Measurements from ENCODE around the gene LSM12. TPM values are rescaled to one million over a fixed set of nuclear protein-coding genes. Genes with fewer than 3 reads are reported as not detected.
A peak's percentile ranks its signal among the peaks of the same experiment; 100 is the strongest.

The LSM12 gene
- total RNA-seq, 1 experiment from 2014 or later, result 128 TPM

GRCh38 chr17:44039829-44040635 is 26.4 kb downstream of the LSM12 start:
- H3K27ac Mint-ChIP-seq, result peak overlapping the region in 2 of 3 experiments; percentile 11 to 64; a peak in 3 of 7 replicates
- no peak overlapping the region for H3K4me2 ChIP-seq (ENCODE audit: insufficient read depth, insufficient read length, low read length)
- no peaks in the 10 kb centered on the region for H3K27me3 Mint-ChIP-seq (ENCODE audit: low read depth)

More at GRCh38 chr17:44039829-44040635, 26.4 kb downstream of the LSM12 start:
- Histone ChIP-seq H3K9me3 (ENCODE audit: control insufficient read depth, low read depth, low read length) (no peaks in the 10 kb centered on the region), H2AK5ac (ENCODE audit: insufficient read length, low read length) (no peak overlapping the region), H3K18ac (ENCODE audit: insufficient read length, low read depth, low read length) (no peak overlapping the region), H2BK20ac (ENCODE audit: low read depth, low read length, poor library complexity, severe bottlenecking) (no peak overlapping the region), H3K56ac (ENCODE audit: insufficient read length, low read depth, low read length) (no peak overlapping the region), H3K27ac (ENCODE audit: insufficient read length, low read depth, low read length) (no peak overlapping the region), H4K20me1 (ENCODE audit: control insufficient read depth, insufficient read depth, insufficient read length) (no peaks in the 10 kb centered on the region), H2BK12ac (ENCODE audit: insufficient read length, low read depth, low read length) (no peak overlapping the region), H3K79me2 (ENCODE audit: insufficient read depth, low read length) (peaks cover 9% of the 10 kb centered on the region; the same call in 1 of the 2 replicates), H2AFZ (ENCODE audit: low read length) (no peak overlapping the region), H3K79me1 (ENCODE audit: insufficient read depth, low read depth, low read length, poor library complexity, severe bottlenecking) (peaks cover 14% of the 10 kb centered on the region), H3K23ac (ENCODE audit: insufficient read length, low read depth, low read length) (no peak overlapping the region), H3K4ac (ENCODE audit: low read depth, low read length) (no peak overlapping the region), H4K5ac (ENCODE audit: insufficient read length, low read depth, low read length) (no peak overlapping the region), H2BK5ac (ENCODE audit: insufficient read length, low read length) (no peak overlapping the region), H2BK120ac (ENCODE audit: low read depth, low read length, poor library complexity, severe bottlenecking) (no peak overlapping the region), H3K27me3 (ENCODE audit: insufficient read depth, low read length) (no peaks in the 10 kb centered on the region), H3K9ac (ENCODE audit: extremely low read depth, insufficient read length, low read length) (no peak overlapping the region), H3K23me2 (ENCODE audit: insufficient read length, low read depth, low read length, poor library complexity, severe bottlenecking) (no peaks in the 10 kb centered on the region), H4K8ac (replicated peaks; ENCODE audit: insufficient read length, low read depth, low read length) (no peak overlapping the region), H3K14ac (ENCODE audit: insufficient read depth, low read length) (no peak overlapping the region), H4K91ac (ENCODE audit: insufficient read length, low read depth, low read length) (no peak overlapping the region), H3K4me1 (ENCODE audit: insufficient read depth, low read length) (no peaks in the 10 kb centered on the region), H2BK15ac (ENCODE audit: low read depth, low read length) (no peak overlapping the region), H3T11ph (ENCODE audit: low read length) (no peak overlapping the region)
- peaks cover 22 to 55% (median 50%) of the 10 kb centered on the region in 3 experiments; a peak in 6 of 7 replicates for H3K36me3 Mint-ChIP-seq (ENCODE audit: insufficient read depth in 1 of 3, low read depth in 3 of 3)
- WGBS (ENCODE audit: extremely low coverage, insufficient read length, low lambda C conversion rate), result no CpG with 5 or more reads among the region's 6 CpGs
- no peaks in the 10 kb centered on the region for H3K9me3 Mint-ChIP-seq
- H3K4me3 Mint-ChIP-seq, result no peak overlapping the region
- TF ChIP-seq, protein P1, sequence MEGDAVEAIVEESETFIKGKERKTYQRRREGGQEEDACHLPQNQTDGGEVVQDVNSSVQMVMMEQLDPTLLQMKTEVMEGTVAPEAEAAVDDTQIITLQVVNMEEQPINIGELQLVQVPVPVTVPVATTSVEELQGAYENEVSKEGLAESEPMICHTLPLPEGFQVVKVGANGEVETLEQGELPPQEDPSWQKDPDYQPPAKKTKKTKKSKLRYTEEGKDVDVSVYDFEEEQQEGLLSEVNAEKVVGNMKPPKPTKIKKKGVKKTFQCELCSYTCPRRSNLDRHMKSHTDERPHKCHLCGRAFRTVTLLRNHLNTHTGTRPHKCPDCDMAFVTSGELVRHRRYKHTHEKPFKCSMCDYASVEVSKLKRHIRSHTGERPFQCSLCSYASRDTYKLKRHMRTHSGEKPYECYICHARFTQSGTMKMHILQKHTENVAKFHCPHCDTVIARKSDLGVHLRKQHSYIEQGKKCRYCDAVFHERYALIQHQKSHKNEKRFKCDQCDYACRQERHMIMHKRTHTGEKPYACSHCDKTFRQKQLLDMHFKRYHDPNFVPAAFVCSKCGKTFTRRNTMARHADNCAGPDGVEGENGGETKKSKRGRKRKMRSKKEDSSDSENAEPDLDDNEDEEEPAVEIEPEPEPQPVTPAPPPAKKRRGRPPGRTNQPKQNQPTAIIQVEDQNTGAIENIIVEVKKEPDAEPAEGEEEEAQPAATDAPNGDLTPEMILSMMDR (conservative IDR thresholded peaks at IDR 0.05), result no peak
- no peak for DNase-seq
- peaks cover 8 to 16% of the 10 kb centered on the region in 2 experiments for H3K4me1 Mint-ChIP-seq

All from H9 (cell line).